Spleen (tissue), 11 donors: ENCODE results near the gene BPGM. TPM values are rescaled to one million over a fixed set of nuclear protein-coding genes. Genes with fewer than 3 reads are reported as not detected.
A peak's percentile ranks its signal among the peaks of the same experiment; 100 is the strongest.

Experiments
- DNase-seq: peaks from one replicate; pipeline ENCODE4 v3.0.0-alpha.2; 2020
- H3K27ac ChIP-seq, 8 donors: fragments of 200-600 bp; sonication (generic) in 7 of 8; 1 replicate in 4 of 8; 2 replicates in 4 of 8; pipeline versions ENCODE4 v1.5.0 to v1.8.0; 2016 to 2021; ENCODE audit warnings: inconsistent platforms in 4 of 8, mild to moderate bottlenecking in 4 of 8, moderate library complexity in 1 of 8
- H3K27me3 ChIP-seq, 7 donors: fragments of 200-600 bp; sonication (generic) in 6 of 7; replicated peaks in 1 of 7; 1 replicate in 4 of 7; 2 replicates in 3 of 7; pipeline versions ENCODE4 v1.5.0 to v1.8.0; 2016 to 2021; ENCODE audit warnings: inconsistent platforms in 3 of 7, mild to moderate bottlenecking in 1 of 7
- H3K36me3 ChIP-seq, 6 donors: fragments of 200-600 bp; sonication (generic) in 5 of 6; 1 replicate in 4 of 6; 2 replicates in 2 of 6; pipeline versions ENCODE4 v1.5.0 to v1.8.0; 2016 to 2021; ENCODE audit warnings: inconsistent platforms in 2 of 6
- H3K4me1 ChIP-seq, 6 donors: fragments of 200-600 bp; sonication (generic) in 5 of 6; 1 replicate in 3 of 6; 2 replicates in 3 of 6; pipeline versions ENCODE4 v1.5.0 to v1.8.0; 2016 to 2021; ENCODE audit warnings: inconsistent platforms in 3 of 6
- H3K4me3 ChIP-seq, 8 donors: fragments of 200-600 bp; sonication (generic) in 7 of 8; 1 replicate in 4 of 8; 2 replicates in 4 of 8; pipeline versions ENCODE4 v1.5.0 to v1.8.0; 2016 to 2021; ENCODE audit warnings: inconsistent platforms in 4 of 8, mild to moderate bottlenecking in 4 of 8, moderate library complexity in 2 of 8
- H3K9me3 ChIP-seq, 8 donors: fragments of 200-600 bp; sonication (generic) in 7 of 8; 1 replicate in 4 of 8; 2 replicates in 4 of 8; pipeline versions ENCODE4 v1.5.0 to v1.8.0; 2016 to 2021; ENCODE audit warnings: inconsistent platforms in 4 of 8
- CTCF ChIP-seq, 11 experiments: fragments of 200-600 bp in 7 of 11; fragments of 450-650 bp in 4 of 11; sonication (generic) in 4 of 11; IDR thresholded peaks in 8 of 11; conservative IDR thresholded peaks in 3 of 11; 1 replicate in 7 of 11; 2 replicates in 4 of 11; pipeline versions ENCODE4 v1.4.0 to v1.8.0; 2016 to 2021; ENCODE audit warnings: antibody characterized with exemption in 11 of 11, inconsistent platforms in 4 of 11, mild to moderate bottlenecking in 1 of 11
- POLR2A ChIP-seq, 3 donors: fragments of 450-650 bp; IDR thresholded peaks; one replicate each; pipeline ENCODE4 v1.5.1; 2017; ENCODE audit warnings: antibody characterized with exemption in 3 of 3, mild to moderate bottlenecking in 1 of 3
- POLR2AphosphoS5 ChIP-seq, 3 donors: sonication (generic); formaldehyde crosslinking; IDR thresholded peaks; one replicate each; pipeline ENCODE4 v1.5.1; 2017; ENCODE audit warnings: antibody characterized with exemption in 3 of 3
- WGBS, 5 donors: extraction: QIAGEN DNeasy Blood & Tissue Kit in 3 of 5; methylation state at CpG; one replicate each; pipeline versions ENCODE4 v1.1.5 to v1.1.7; 2013 to 2018; 5-methylcytosine and 5-hydroxymethylcytosine counted together
- intact Hi-C: fragments of 100-400 bp; cut with DNase I; formaldehyde crosslinking; loops from one replicate; pipeline ENCODE4 v1.15.0; 2023; ENCODE audit warnings: low total_unique reads
- polyA plus RNA-seq, 3 donors: library from polyadenylated mRNA; stranded (reverse); fragments of 200-250 nt; gene quantifications; one replicate each; pipeline ENCODE4 v1.2.1, GENCODE V29; 2013
- total RNA-seq, 7 donors: library from RNA; depleted of rRNA in 3 of 7; stranded (reverse); fragments of >200 nt in 3 of 7; fragmentation: NEBNext Ultra II Directional in 4 of 7; extraction: Animal tissue kit (Norgen Biotek cat#: 25700) in 4 of 7; gene quantifications; one replicate each; pipeline versions ENCODE4 v1.1.0 to v1.2.1, GENCODE V29; 2016 to 2021
- donor health status: healthy with polysubstance abuse.
- donor health status: DM: no; HTN: no; CAD: no; lungs with moderate emphysema.
- donor health status: DM: no; HTN: no; CAD: no.
- donor health status: Bipolar disorder and iron deficiency.
- donor health status: healthy.
- donor health status: DM: no; HTN: no; CAD: no.
- donor health status: DM: yes; HTN: yes; CAD: no.

The BPGM gene
- total and polyA plus RNA-seq, 10 donors, result 10.6 to 64.4 (median 14.4) TPM

DNA sequence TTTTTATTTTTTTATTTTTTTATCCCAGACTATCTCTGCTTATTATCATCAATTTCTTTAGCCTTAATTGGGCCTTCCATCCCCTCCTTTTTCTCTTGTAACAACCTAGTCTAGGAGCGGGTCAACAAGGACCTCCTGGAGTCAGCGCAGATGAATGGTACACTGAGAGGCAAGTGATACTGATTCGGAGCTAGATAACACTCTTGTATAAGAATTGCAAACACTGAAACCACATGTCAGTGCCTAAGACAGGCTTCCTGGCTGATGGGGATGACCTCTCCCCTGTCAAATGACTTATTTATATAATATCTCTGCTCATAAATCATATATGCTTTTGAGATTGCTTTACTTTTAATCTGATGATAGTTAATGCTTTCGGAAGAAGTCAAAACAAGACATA, 22.7 kb downstream of the BPGM start:
- H3K27me3 ChIP-seq, result no peaks in the 10 kb centered on the region
- intact Hi-C loops, result no loop called here
- no peak for DNase-seq
- WGBS, 5 donors, result 65 to 78% (median 75%) methylated on average over 4 of the region's 4 CpGs
- H3K4me3 ChIP-seq, result peak overlapping the region in 1 of 8 donors; percentile 1
- TF ChIP-seq CTCF (IDR thresholded peaks at IDR 0.05 in 8 of 11, conservative IDR thresholded peaks at IDR 0.05 in 3 of 11) (no peak), POLR2A (IDR thresholded peaks at IDR 0.05) (no peak)
- peaks cover 0 to 23% (median 0%) of the 10 kb centered on the region in 6 donors for H3K36me3 ChIP-seq
- H3K9me3 ChIP-seq, result peaks cover 0 to 9% (median 2%) of the 10 kb centered on the region in 8 donors
- H3K27ac ChIP-seq, result peak overlapping the region in 4 of 8 donors; percentile 14 to 27 (median 22)
- peaks cover 9 to 28% (median 15%) of the 10 kb centered on the region in 6 donors for H3K4me1 ChIP-seq

DNA sequence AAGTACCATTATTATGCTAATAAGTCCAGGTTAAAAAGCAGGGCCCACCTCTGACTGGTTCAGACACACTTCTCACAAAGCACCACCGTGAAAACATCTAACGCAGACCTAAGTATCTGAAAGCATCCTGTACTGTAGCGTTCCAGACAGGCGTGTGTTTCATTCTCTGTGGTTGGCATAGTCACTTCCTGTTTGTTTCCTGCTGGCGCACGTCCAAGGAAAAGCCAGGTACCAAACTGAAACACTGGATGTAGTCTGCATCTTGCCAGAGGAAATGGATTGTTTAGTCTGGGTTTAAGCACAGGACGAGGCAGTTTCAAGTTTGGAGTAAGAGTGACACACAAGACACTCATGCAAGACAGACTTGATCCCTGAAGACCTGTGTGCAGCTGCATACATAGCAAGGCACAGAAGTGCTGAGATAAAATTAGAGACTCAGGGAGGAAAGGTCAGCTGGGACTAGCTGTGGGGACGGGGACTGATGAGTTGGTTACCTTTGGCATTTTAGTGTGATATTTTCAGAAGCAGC, 23.3 kb downstream of the BPGM start:
- H3K27me3 ChIP-seq, result no peaks in the 10 kb centered on the region
- H3K36me3 ChIP-seq, result peaks cover 0 to 18% (median 0%) of the 10 kb centered on the region in 6 donors
- H3K4me3 ChIP-seq, result peak overlapping the region in 1 of 8 donors; percentile 1
- peaks cover 9 to 28% (median 15%) of the 10 kb centered on the region in 6 donors for H3K4me1 ChIP-seq
- DNase-seq, result no peak
- H3K9me3 ChIP-seq, result peaks cover 0 to 10% (median 4%) of the 10 kb centered on the region in 8 donors
- TF ChIP-seq POLR2A (IDR thresholded peaks at IDR 0.05), result no peak
- TF ChIP-seq POLR2AphosphoS5 (IDR thresholded peaks at IDR 0.05), result peak in 1 of 3 donors; percentile 79
- intact Hi-C loops, result no loop called here
- H3K27ac ChIP-seq, result peak overlapping the region in 5 of 8 donors; percentile 12 to 27 (median 19)
- WGBS, 5 donors, result 5 to 18% (median 8%) methylated on average over 8 of the region's 8 CpGs

- DNase-seq, result no peak
- Histone ChIP-seq H3K9me3 (peaks cover 0 to 10% (median 4%) of the 10 kb centered on the region in 8 donors), H3K27me3 (no peaks in the 10 kb centered on the region), H3K36me3 (peaks cover 0 to 9% (median 0%) of the 10 kb centered on the region in 6 donors), H3K4me1 (peaks cover 9 to 28% (median 15%) of the 10 kb centered on the region in 6 donors), H3K4me3 (no peak overlapping the region), H3K27ac (no peak overlapping the region)
- WGBS, 5 donors, result 81 to 100% (median 92%) methylated on average over 1 of the region's 1 CpG
- TF ChIP-seq POLR2A (IDR thresholded peaks at IDR 0.05) (no peak), POLR2AphosphoS5 (IDR thresholded peaks at IDR 0.05) (no peak), CTCF (IDR thresholded peaks at IDR 0.05 in 8 of 11, conservative IDR thresholded peaks at IDR 0.05 in 3 of 11) (no peak)
- intact Hi-C loops, result no loop called here
These were observed 25.0 kb downstream of the BPGM start for GRCh38 chr7:134671609-134672008.

DNA sequence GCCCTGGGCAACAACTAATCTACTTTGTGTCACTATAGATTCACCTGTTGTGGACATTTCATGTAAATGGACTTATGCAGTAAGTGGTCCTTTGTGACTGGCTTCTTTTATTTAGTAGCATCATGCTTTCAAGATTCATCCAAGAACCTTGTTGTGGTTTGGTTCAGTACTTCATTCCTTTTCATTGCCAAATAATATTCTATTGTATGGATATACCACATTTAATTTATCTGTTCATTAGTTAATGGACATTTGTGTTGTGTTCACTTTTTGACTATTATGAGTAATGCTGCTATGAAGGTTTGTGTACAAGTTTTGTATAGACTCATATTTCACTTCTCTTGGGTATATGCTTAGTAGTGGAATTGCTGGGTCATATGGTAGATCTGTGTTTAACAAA, 27.8 kb downstream of the BPGM start:
- Histone ChIP-seq H3K4me1 (peaks cover 8 to 16% (median 10%) of the 10 kb centered on the region in 6 donors), H3K27ac (no peak overlapping the region), H3K27me3 (no peaks in the 10 kb centered on the region), H3K36me3 (peaks cover 0 to 20% (median 2%) of the 10 kb centered on the region in 6 donors), H3K9me3 (peaks cover 0 to 10% (median 4%) of the 10 kb centered on the region in 8 donors), H3K4me3 (no peak overlapping the region)
- intact Hi-C loops, result no loop called here
- TF ChIP-seq CTCF (IDR thresholded peaks at IDR 0.05 in 8 of 11, conservative IDR thresholded peaks at IDR 0.05 in 3 of 11) (no peak), POLR2AphosphoS5 (IDR thresholded peaks at IDR 0.05) (no peak), POLR2A (IDR thresholded peaks at IDR 0.05) (no peak)
- no peak for DNase-seq
